ENCODE data around the gene HOXD13.

DNA sequence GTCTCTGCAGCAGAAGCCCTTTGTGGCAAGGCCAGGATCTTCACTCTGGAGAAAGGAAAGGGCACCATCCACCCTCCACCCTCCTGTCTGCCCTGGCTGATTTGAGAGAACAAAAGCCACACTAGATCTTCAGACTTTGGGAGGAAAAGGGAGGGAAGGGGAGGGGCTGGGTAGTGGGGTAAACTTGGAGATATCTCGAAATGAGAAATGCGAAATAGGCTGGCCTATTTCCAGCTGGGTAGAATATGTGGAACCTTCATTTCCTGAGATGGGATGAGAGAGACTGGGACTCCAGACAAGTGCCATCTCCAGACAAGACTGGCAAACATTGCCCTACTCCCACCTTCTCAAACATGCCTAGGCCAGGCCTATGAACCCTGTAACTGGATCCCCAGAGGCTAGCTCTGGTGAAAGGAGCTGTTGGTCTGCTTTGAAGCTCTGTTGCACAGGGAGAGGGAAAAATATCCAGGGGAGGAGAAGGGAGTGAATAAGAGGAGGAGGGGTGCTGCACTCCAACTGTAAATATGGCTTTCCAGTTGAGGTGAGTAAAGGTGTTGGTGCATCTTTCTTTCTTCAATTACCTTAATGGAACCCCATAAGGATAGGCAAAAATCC is 8.8 kb downstream of the HOXD13 start:
- TF ChIP-seq EP300 (IDR thresholded peaks at IDR 0.05; ENCODE audit: borderline replicate concordance in 1 of 2, low read depth in 2 of 2, low read length in 2 of 2) = no peak
- no peak for TF ChIP-seq SP1 (IDR thresholded peaks at IDR 0.05; ENCODE audit: low read depth, low read length)
- no peak for TF ChIP-seq EZH2 (IDR thresholded peaks at IDR 0.05; ENCODE audit: low read depth, low read length, severe bottlenecking)
- no peak for TF ChIP-seq RBBP5 (IDR thresholded peaks at IDR 0.05; ENCODE audit: borderline replicate concordance, low read depth, low read length)
- no peak for TF ChIP-seq CTCF (IDR thresholded peaks at IDR 0.05; ENCODE audit: control extremely low read depth in 1 of 3, insufficient read depth in 1 of 3, low read depth in 1 of 3, low read length in 3 of 3)
- no peak for TF ChIP-seq POLR2A (IDR thresholded peaks at IDR 0.05; ENCODE audit: control extremely low read depth in 1 of 2, low read depth in 2 of 2, low read length in 2 of 2)
- no peak for TF ChIP-seq PHF8 (conservative IDR thresholded peaks at IDR 0.05; ENCODE audit: low read depth, low read length)

All from H1 (cell line).